Measurements from ENCODE around the gene FCGBP. TPM values are rescaled to one million over a fixed set of nuclear protein-coding genes. Genes with fewer than 3 reads are reported as not detected.

FCGBP gene
- total and polyA plus RNA-seq, 3 experiments from 2014 or later = 2.7 to 7.9 (median 7.0) TPM

DNA sequence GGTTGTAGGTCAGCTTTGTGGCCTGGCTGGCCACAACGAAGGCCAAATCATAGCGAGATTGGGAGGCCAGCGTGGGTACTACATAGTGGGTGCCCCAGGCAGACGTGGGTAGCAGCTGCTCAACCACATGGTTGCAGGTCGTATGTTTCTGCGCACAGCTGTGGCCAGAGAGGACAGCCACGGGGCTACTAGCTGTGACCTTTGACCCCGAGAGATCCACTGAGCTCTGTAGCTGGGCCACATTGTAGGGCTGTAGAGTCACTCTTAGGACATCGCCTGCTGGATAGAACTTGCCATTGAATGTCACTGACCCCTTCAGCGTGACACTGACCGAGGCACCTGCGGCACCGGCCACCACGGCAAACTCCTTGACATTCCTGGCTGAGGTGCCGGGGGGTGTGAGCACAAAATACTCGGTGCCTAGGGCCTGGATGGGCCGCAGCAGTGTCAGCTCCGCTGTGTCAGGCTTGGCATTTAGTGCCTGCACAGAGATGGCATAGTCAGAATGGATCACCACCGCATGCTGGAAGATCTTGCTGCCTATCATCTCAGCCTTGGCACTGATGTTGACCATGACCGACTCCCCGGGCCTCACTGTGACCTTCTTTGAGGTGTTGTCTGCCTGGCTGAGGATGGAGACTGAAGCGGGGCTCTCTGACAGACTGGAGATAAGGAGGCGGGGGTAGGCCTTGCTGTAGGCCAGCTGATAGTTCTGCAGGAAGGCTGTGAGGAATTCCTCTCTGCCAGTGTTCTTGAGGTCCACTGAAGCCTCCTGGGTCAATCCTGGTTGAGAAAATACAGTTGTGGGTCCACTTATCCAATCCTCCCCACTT lies 6.7 kb downstream of the FCGBP start:
- no peak for DNase-seq
- no peaks in the 10 kb centered on the region for H3K9me3 Mint-ChIP-seq
- H3K4me3 Mint-ChIP-seq = no peak overlapping the region
- peaks cover 8 to 26% (median 11%) of the 10 kb centered on the region in 3 donors for H3K4me1 Mint-ChIP-seq
- no peak overlapping the region for H3K27ac Mint-ChIP-seq
- peaks cover 3 to 18% (median 10%) of the 10 kb centered on the region in 3 donors for H3K36me3 Mint-ChIP-seq
- H3K4me3 ChIP-seq (ENCODE audit: low read length) = no peak overlapping the region
- peaks cover 8% of the 10 kb centered on the region for H3K4me1 ChIP-seq (ENCODE audit: insufficient read depth, low read length)
- H3K27ac ChIP-seq (ENCODE audit: low read depth, low read length) = no peak overlapping the region
- no peaks in the 10 kb centered on the region for H3K9me3 ChIP-seq (ENCODE audit: low read length)
- ChIA-PET CTCF (interaction anchor here (3.0 kb wide), 1 partner anchor 43 kb away, joined by 16 read pairs; the partner anchor contains the start of gene PSMC4), POLR2A (no interaction called here)
- H3K27me3 Mint-ChIP-seq = no peaks in the 10 kb centered on the region
- H3K27me3 ChIP-seq (ENCODE audit: insufficient read depth, low read length, poor library complexity, severe bottlenecking) = no peaks in the 10 kb centered on the region
- no peaks in the 10 kb centered on the region for H3K36me3 ChIP-seq (ENCODE audit: insufficient read depth, low read length)

DNA sequence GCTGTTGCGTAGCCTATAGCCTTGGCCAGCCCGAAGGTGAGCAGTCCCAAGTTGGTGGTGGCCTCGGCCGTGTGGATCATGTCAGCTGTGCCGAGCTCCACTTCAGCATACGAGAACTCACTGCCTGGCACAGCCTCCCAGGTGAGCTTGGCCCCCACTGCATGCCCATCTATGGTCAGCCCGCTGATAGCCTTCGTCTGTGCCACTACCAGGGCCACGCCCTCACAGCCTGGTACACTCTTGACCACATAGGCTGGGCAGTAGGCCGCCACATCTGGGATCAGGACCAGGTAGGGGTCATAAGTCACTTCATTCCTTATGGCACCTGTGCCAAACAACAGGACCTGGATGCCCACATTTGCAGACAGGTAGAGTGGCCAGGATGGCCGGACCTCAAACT lies 7.4 kb downstream of the FCGBP start:
- ChIA-PET CTCF (interaction anchor here (3.0 kb wide), 1 partner anchor 43 kb away, joined by 16 read pairs; the partner anchor contains the start of gene PSMC4), POLR2A (no interaction called here)
- no peaks in the 10 kb centered on the region for H3K27me3 Mint-ChIP-seq
- peaks cover 3 to 18% (median 10%) of the 10 kb centered on the region in 3 donors for H3K36me3 Mint-ChIP-seq
- H3K9me3 Mint-ChIP-seq = no peaks in the 10 kb centered on the region
- DNase-seq = no peak
- Histone ChIP-seq H3K36me3 (ENCODE audit: insufficient read depth, low read length) (no peaks in the 10 kb centered on the region), H3K27ac (ENCODE audit: low read depth, low read length) (no peak overlapping the region), H3K9me3 (ENCODE audit: low read length) (no peaks in the 10 kb centered on the region), H3K27me3 (ENCODE audit: insufficient read depth, low read length, poor library complexity, severe bottlenecking) (no peaks in the 10 kb centered on the region), H3K4me1 (ENCODE audit: insufficient read depth, low read length) (peaks cover 8% of the 10 kb centered on the region), H3K4me3 (ENCODE audit: low read length) (no peak overlapping the region)
- no peak overlapping the region for H3K27ac Mint-ChIP-seq
- peaks cover 8 to 25% (median 11%) of the 10 kb centered on the region in 3 donors for H3K4me1 Mint-ChIP-seq
- no peak overlapping the region for H3K4me3 Mint-ChIP-seq

- H3K4me3 ChIP-seq (ENCODE audit: low read length) = no peak overlapping the region
- no peaks in the 10 kb centered on the region for H3K9me3 ChIP-seq (ENCODE audit: low read length)
- no peak overlapping the region for H3K4me3 Mint-ChIP-seq
- H3K27me3 Mint-ChIP-seq = no peaks in the 10 kb centered on the region
- no peaks in the 10 kb centered on the region for H3K9me3 Mint-ChIP-seq
- H3K36me3 ChIP-seq (ENCODE audit: insufficient read depth, low read length) = no peaks in the 10 kb centered on the region
- CTCF ChIA-PET = interaction anchor here (0.6 kb wide), 1 partner anchor 35 kb away, joined by 3 read pairs; no protein-coding TSS in a partner anchor
- H3K27ac Mint-ChIP-seq = no peak overlapping the region
- DNase-seq = no peak
- peaks cover 3 to 19% (median 10%) of the 10 kb centered on the region in 3 donors for H3K36me3 Mint-ChIP-seq
- peaks cover 8% of the 10 kb centered on the region for H3K4me1 ChIP-seq (ENCODE audit: insufficient read depth, low read length)
- no peak overlapping the region for H3K27ac ChIP-seq (ENCODE audit: low read depth, low read length)
- POLR2A ChIA-PET = interaction anchor here (0.8 kb wide), 1 partner anchor 45 kb away, joined by 3 read pairs; the partner anchor contains the start of gene PSMC4
- peaks cover 6 to 23% (median 11%) of the 10 kb centered on the region in 3 donors for H3K4me1 Mint-ChIP-seq
- H3K27me3 ChIP-seq (ENCODE audit: insufficient read depth, low read length, poor library complexity, severe bottlenecking) = no peaks in the 10 kb centered on the region
These were observed 8.2 kb downstream of the FCGBP start for GRCh38 chr19:39926170-39926760.

- Histone ChIP-seq H3K4me1 (ENCODE audit: insufficient read depth, low read length) (peaks cover 8% of the 10 kb centered on the region), H3K9me3 (ENCODE audit: low read length) (no peaks in the 10 kb centered on the region), H3K36me3 (ENCODE audit: insufficient read depth, low read length) (no peaks in the 10 kb centered on the region), H3K27ac (ENCODE audit: low read depth, low read length) (no peak overlapping the region), H3K27me3 (ENCODE audit: insufficient read depth, low read length, poor library complexity, severe bottlenecking) (no peaks in the 10 kb centered on the region), H3K4me3 (ENCODE audit: low read length) (no peak overlapping the region)
- CTCF ChIA-PET = no interaction called here
- Mint-ChIP-seq H3K27me3 (no peaks in the 10 kb centered on the region), H3K36me3 (peaks cover 3 to 21% (median 5%) of the 10 kb centered on the region in 3 donors), H3K27ac (peak overlapping the region in 1 of 8 donors; percentile 60), H3K4me1 (peaks cover 5 to 17% (median 6%) of the 10 kb centered on the region in 3 donors), H3K4me3 (no peak overlapping the region), H3K9me3 (no peaks in the 10 kb centered on the region)
- DNase-seq = no peak
- POLR2A ChIA-PET = no interaction called here
These were observed 9.5 kb downstream of the FCGBP start for GRCh38 chr19:39924952-39925351.

DNA sequence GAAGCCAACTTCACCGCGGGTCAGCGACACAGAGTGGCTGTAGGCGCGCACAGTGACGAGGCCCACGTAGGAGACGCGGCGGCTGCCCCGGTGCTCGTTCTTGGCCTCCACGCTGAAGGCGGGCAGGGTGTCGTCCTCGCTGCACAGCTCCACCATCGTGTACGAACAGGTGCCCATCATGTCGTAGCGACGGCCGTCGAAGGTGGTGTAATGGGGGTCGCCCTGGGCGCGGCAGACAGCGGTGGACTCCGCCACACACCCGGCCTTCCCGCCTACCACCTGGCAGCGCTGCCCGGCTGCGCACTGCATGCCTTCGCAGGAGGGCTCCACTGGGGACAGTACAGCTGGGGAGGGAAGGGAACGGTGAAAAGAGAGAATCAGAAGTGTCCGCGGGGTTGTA lies 10.0 kb downstream of the FCGBP start:
- H3K4me3 ChIP-seq (ENCODE audit: low read length) = no peak overlapping the region
- H3K36me3 Mint-ChIP-seq = peaks cover 0 to 27% (median 6%) of the 10 kb centered on the region in 3 donors
- H3K4me3 Mint-ChIP-seq = no peak overlapping the region
- H3K27me3 ChIP-seq (ENCODE audit: insufficient read depth, low read length, poor library complexity, severe bottlenecking) = no peaks in the 10 kb centered on the region
- H3K9me3 Mint-ChIP-seq = peaks cover 0 to 2% (median 0%) of the 10 kb centered on the region in 5 donors
- no peaks in the 10 kb centered on the region for H3K27me3 Mint-ChIP-seq
- ChIA-PET CTCF (no interaction called here), POLR2A (no interaction called here)
- no peak for DNase-seq
- H3K9me3 ChIP-seq (ENCODE audit: low read length) = no peaks in the 10 kb centered on the region
- no peak overlapping the region for H3K27ac ChIP-seq (ENCODE audit: low read depth, low read length)
- no peak overlapping the region for H3K27ac Mint-ChIP-seq
- H3K4me1 Mint-ChIP-seq = peaks cover 0 to 15% (median 8%) of the 10 kb centered on the region in 3 donors
- H3K4me1 ChIP-seq (ENCODE audit: insufficient read depth, low read length) = peaks cover 8% of the 10 kb centered on the region
- H3K36me3 ChIP-seq (ENCODE audit: insufficient read depth, low read length) = no peaks in the 10 kb centered on the region

- H3K4me3 ChIP-seq (ENCODE audit: low read length) = no peak overlapping the region
- no peaks in the 10 kb centered on the region for H3K27me3 ChIP-seq (ENCODE audit: insufficient read depth, low read length, poor library complexity, severe bottlenecking)
- CTCF ChIA-PET = no interaction called here
- Mint-ChIP-seq H3K4me3 (no peak overlapping the region), H3K27ac (peak overlapping the region in 2 of 8 donors; percentile 17 to 75), H3K9me3 (peaks cover 0 to 2% (median 0%) of the 10 kb centered on the region in 5 donors), H3K4me1 (peaks cover 0 to 16% (median 11%) of the 10 kb centered on the region in 3 donors), H3K36me3 (peaks cover 0 to 30% (median 7%) of the 10 kb centered on the region in 3 donors), H3K27me3 (no peaks in the 10 kb centered on the region)
- DNase-seq = no peak
- H3K4me1 ChIP-seq (ENCODE audit: insufficient read depth, low read length) = peaks cover 8% of the 10 kb centered on the region
- no peak overlapping the region for H3K27ac ChIP-seq (ENCODE audit: low read depth, low read length)
- H3K9me3 ChIP-seq (ENCODE audit: low read length) = no peaks in the 10 kb centered on the region
- POLR2A ChIA-PET = no interaction called here
- H3K36me3 ChIP-seq (ENCODE audit: insufficient read depth, low read length) = no peaks in the 10 kb centered on the region
These were observed 10.6 kb downstream of the FCGBP start for GRCh38 chr19:39923862-39924261.

- H3K27me3 Mint-ChIP-seq = no peaks in the 10 kb centered on the region
- peaks cover 0 to 29% (median 7%) of the 10 kb centered on the region in 3 donors for H3K36me3 Mint-ChIP-seq
- H3K9me3 Mint-ChIP-seq = peaks cover 0 to 2% (median 0%) of the 10 kb centered on the region in 5 donors
- ChIA-PET CTCF (interaction anchor here (1.9 kb wide), 1 partner anchor 51 kb away, joined by 9 read pairs; the partner anchor contains the start of gene PSMC4), POLR2A (no interaction called here)
- Histone ChIP-seq H3K27me3 (ENCODE audit: insufficient read depth, low read length, poor library complexity, severe bottlenecking) (no peaks in the 10 kb centered on the region), H3K27ac (ENCODE audit: low read depth, low read length) (no peak overlapping the region), H3K36me3 (ENCODE audit: insufficient read depth, low read length) (no peaks in the 10 kb centered on the region), H3K9me3 (ENCODE audit: low read length) (no peaks in the 10 kb centered on the region), H3K4me3 (ENCODE audit: low read length) (no peak overlapping the region), H3K4me1 (ENCODE audit: insufficient read depth, low read length) (no peaks in the 10 kb centered on the region)
- H3K4me1 Mint-ChIP-seq = peaks cover 7 to 10% (median 7%) of the 10 kb centered on the region in 3 donors
- peak overlapping the region in 1 of 8 donors; percentile 75 for H3K27ac Mint-ChIP-seq
- no peak for DNase-seq
- H3K4me3 Mint-ChIP-seq = no peak overlapping the region
These were observed 14.5 kb downstream of the FCGBP start for GRCh38 chr19:39919976-39920375.

DNA sequence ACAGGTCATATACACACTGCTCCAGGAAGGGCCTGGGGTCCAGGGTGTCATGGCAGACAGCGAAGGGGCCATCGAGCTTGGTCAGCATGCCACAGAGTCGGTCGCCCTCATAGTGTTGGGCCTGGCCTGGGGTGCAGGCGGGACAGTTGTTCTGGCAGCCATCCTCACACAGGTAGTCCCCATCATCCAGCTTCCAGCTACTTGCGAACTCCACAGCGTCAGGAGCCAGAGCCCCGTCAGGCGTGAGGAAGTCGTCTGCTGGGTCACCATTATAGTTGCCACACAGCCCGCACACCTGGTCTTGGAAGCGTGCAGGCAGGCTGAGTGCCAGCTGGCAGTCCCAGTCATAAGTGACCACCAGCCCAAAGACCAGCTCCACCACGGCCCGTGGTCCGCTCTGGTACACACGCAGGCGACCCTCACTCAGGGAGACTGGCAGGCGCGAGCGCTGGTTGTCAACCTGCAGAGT lies 16.2 kb downstream of the FCGBP start:
- H3K4me3 Mint-ChIP-seq = no peak overlapping the region

More for the DNA sequence above, 16.2 kb downstream of the FCGBP start:
- ChIA-PET POLR2A (no interaction called here), CTCF (no interaction called here)
- Histone ChIP-seq H3K36me3 (ENCODE audit: insufficient read depth, low read length) (no peaks in the 10 kb centered on the region), H3K9me3 (ENCODE audit: low read length) (no peaks in the 10 kb centered on the region), H3K27ac (ENCODE audit: low read depth, low read length) (no peak overlapping the region), H3K27me3 (ENCODE audit: insufficient read depth, low read length, poor library complexity, severe bottlenecking) (no peaks in the 10 kb centered on the region), H3K4me3 (ENCODE audit: low read length) (no peak overlapping the region), H3K4me1 (ENCODE audit: insufficient read depth, low read length) (no peaks in the 10 kb centered on the region)
- H3K4me1 Mint-ChIP-seq = peaks cover 7 to 10% (median 7%) of the 10 kb centered on the region in 3 donors
- peaks cover 0 to 22% (median 7%) of the 10 kb centered on the region in 3 donors for H3K36me3 Mint-ChIP-seq
- DNase-seq = no peak
- no peaks in the 10 kb centered on the region for H3K27me3 Mint-ChIP-seq
- peak overlapping the region in 1 of 8 donors; percentile 19 for H3K27ac Mint-ChIP-seq
- peaks cover 0 to 2% (median 0%) of the 10 kb centered on the region in 5 donors for H3K9me3 Mint-ChIP-seq
